PC-9 (cell line): ENCODE measurements around the gene GPR153. TPM values are rescaled to one million over a fixed set of nuclear protein-coding genes. Genes with fewer than 3 reads are reported as not detected.

Experiments used
- BruUV-seq: library from RNA; stranded (reverse); fragments of 400-500 nt; replicated peaks from 2 replicates; lab custom pipeline; 2021; lab: Mats Ljungman, UMichigan
- CTCF ChIA-PET: fragments of 300-600 bp; sonication (Branson Sonifier 250); formaldehyde crosslinking; loops from one replicate; lab custom pipeline; 2022; ENCODE audit warnings: antibody characterized with exemption; lab: Charles Lee
- POLR2A ChIA-PET: fragments of 300-600 bp; sonication (Branson Sonifier 250); formaldehyde crosslinking; loops from one replicate; lab custom pipeline; 2022; ENCODE audit warnings: antibody characterized with exemption; ENCODE audit not compliant: unreplicated experiment; lab: Charles Lee
- DNase-seq, 2 experiments: peaks; one replicate each; pipeline versions ENCODE4 v3.0.0 to v3.0.0-alpha.2; 2015 to 2022; ENCODE audit warnings: mixed read lengths in 1 of 2
- H2AFZ ChIP-seq: fragments of 200-600 bp; sonication (generic); 2 replicates; pipeline ENCODE4 v1.8.1; 2017; ENCODE audit warnings: antibody characterized with exemption
- H3F3A ChIP-seq: fragments of 200-600 bp; sonication (generic); 2 replicates; pipeline ENCODE4 v1.8.1; 2017; ENCODE audit warnings: antibody characterized with exemption, mild to moderate bottlenecking, low read depth; ENCODE audit not compliant: insufficient read depth
- H3K27ac ChIP-seq: fragments of 200-600 bp; sonication (generic); 2 replicates; pipeline ENCODE4 v1.6.1; 2016; ENCODE audit warnings: mixed run types
- H3K27me3 ChIP-seq: fragments of 200-600 bp; sonication (generic); 2 replicates; pipeline ENCODE4 v1.6.1; 2016; ENCODE audit warnings: low read depth, mixed run types; ENCODE audit not compliant: insufficient read depth
- H3K36me3 ChIP-seq: fragments of 200-600 bp; sonication (generic); 2 replicates; pipeline ENCODE4 v1.6.1; 2016; ENCODE audit warnings: low read depth, mixed run types
- H3K4me1 ChIP-seq: fragments of 200-600 bp; sonication (generic); replicated peaks from 2 replicates; pipeline ENCODE4 v1.6.1; 2016; ENCODE audit warnings: mixed run types; ENCODE audit not compliant: insufficient read depth
- H3K4me2 ChIP-seq: fragments of 200-600 bp; sonication (generic); 2 replicates; pipeline ENCODE4 v1.6.1; 2017; ENCODE audit warnings: mixed run types
- H3K4me3 ChIP-seq: fragments of 200-600 bp; sonication (generic); 2 replicates; pipeline ENCODE4 v1.6.1; 2016; ENCODE audit warnings: mixed run types
- H3K79me2 ChIP-seq: fragments of 200-600 bp; sonication (generic); 2 replicates; pipeline ENCODE4 v1.6.1; 2017; ENCODE audit warnings: low read depth, mixed run types
- H3K9me2 ChIP-seq: fragments of 200-600 bp; sonication (generic); 2 replicates; pipeline ENCODE4 v1.8.1; 2017; ENCODE audit warnings: mild to moderate bottlenecking; ENCODE audit not compliant: insufficient read depth
- H3K9me3 ChIP-seq: fragments of 200-600 bp; sonication (generic); 2 replicates; pipeline ENCODE4 v1.8.1; 2016; ENCODE audit warnings: low read depth; ENCODE audit not compliant: insufficient read depth
- H4K20me1 ChIP-seq: fragments of 200-600 bp; sonication (generic); 2 replicates; pipeline ENCODE4 v1.8.1; 2017; ENCODE audit not compliant: insufficient read depth
- EZH2 ChIP-seq: fragments of 200-600 bp; sonication (generic); IDR thresholded peaks from 2 replicates; pipeline ENCODE4 v1.8.0; 2017; ENCODE audit warnings: antibody characterized with exemption, low read depth
- intact Hi-C: fragments of 100-400 bp; cut with micrococcal nuclease; formaldehyde crosslinking; loops from one replicate; pipeline ENCODE4 v1.10.0; 2022; ENCODE audit not compliant: unreplicated experiment
- total RNA-seq: library from RNA; stranded (reverse); gene quantifications from 2 replicates; pipeline ENCODE4 v1.2.3, GENCODE V29; 2021
- TF ChIP-seq, protein P1 (sequence below): fragments of 200-600 bp; sonication (generic); conservative IDR thresholded peaks from 2 replicates; pipeline ENCODE4 v1.6.1; 2017; ENCODE audit warnings: mixed run types, antibody characterized with exemption, mild to moderate bottlenecking, moderate library complexity

GPR153 gene
- total RNA-seq, 1 experiment from 2014 or later, result 8.0 TPM

DNA sequence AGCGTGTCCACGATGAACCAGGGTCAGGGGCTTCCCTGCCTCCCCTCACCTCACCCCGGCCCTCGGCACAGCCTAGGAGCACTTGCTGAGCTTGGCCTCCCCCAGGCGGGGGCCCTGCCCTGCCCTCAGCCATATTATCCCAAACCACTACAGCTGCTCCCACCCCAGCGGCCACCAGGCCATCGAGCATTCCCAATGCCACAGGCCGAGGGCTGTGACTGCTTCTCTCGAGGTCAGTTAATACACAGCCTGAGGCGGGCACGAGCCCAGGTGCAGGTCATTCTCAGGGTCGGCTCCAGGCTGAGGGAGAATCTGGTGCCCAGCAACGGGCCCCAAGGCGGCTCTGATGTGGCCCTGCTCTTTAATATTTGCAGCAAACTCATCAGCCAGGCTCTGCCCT, 8.4 kb upstream of the GPR153 start:
- intact Hi-C loops, result no loop called here
- H3K9me3 ChIP-seq, result no peaks in the 10 kb centered on the region
- no peaks in the 10 kb centered on the region for H4K20me1 ChIP-seq
- no peak overlapping the region for H3K4me2 ChIP-seq
- no peak overlapping the region for H3K4me3 ChIP-seq
- TF ChIP-seq, protein P1, sequence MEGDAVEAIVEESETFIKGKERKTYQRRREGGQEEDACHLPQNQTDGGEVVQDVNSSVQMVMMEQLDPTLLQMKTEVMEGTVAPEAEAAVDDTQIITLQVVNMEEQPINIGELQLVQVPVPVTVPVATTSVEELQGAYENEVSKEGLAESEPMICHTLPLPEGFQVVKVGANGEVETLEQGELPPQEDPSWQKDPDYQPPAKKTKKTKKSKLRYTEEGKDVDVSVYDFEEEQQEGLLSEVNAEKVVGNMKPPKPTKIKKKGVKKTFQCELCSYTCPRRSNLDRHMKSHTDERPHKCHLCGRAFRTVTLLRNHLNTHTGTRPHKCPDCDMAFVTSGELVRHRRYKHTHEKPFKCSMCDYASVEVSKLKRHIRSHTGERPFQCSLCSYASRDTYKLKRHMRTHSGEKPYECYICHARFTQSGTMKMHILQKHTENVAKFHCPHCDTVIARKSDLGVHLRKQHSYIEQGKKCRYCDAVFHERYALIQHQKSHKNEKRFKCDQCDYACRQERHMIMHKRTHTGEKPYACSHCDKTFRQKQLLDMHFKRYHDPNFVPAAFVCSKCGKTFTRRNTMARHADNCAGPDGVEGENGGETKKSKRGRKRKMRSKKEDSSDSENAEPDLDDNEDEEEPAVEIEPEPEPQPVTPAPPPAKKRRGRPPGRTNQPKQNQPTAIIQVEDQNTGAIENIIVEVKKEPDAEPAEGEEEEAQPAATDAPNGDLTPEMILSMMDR, result no peak
- no peak for TF ChIP-seq EZH2
- no peaks in the 10 kb centered on the region for H3K79me2 ChIP-seq
- H3K27me3 ChIP-seq, result no peaks in the 10 kb centered on the region
- no peak for DNase-seq
- BruUV-seq, result no TSS peak
- ChIA-PET CTCF (no interaction called here), POLR2A (no interaction called here)
- H3K27ac ChIP-seq, result no peak overlapping the region
- H3K36me3 ChIP-seq, result no peaks in the 10 kb centered on the region
- H2AFZ ChIP-seq, result no peak overlapping the region
- no peaks in the 10 kb centered on the region for H3K9me2 ChIP-seq
- no peaks in the 10 kb centered on the region for H3K4me1 ChIP-seq
- H3F3A ChIP-seq, result no peaks in the 10 kb centered on the region

DNA sequence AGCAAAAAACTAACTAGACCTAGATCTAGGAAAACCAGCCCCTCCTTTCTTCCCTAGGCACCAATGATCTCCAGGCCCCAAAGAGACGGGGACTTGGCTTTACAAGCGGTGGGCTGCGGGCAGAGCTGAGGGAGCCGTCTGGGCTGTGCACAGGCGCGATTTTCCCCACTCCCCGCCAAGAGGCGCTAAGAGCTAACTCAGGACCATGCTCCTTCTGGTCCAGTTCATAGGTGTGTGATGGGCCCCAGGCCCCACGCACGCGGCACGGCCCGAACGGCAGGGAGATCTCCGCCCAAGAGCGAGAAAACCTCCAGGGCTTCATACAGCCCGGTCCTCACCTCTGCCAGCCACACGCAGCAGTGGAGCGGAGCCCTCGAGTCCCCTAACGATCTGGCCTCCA, 7.5 kb upstream of the GPR153 start:
- Histone ChIP-seq H3K4me2 (no peak overlapping the region), H3K27me3 (no peaks in the 10 kb centered on the region), H3K79me2 (no peaks in the 10 kb centered on the region), H3K4me1 (no peaks in the 10 kb centered on the region), H3K4me3 (no peak overlapping the region), H3K9me3 (no peaks in the 10 kb centered on the region), H3F3A (no peaks in the 10 kb centered on the region), H2AFZ (no peak overlapping the region), H3K36me3 (no peaks in the 10 kb centered on the region), H3K9me2 (no peaks in the 10 kb centered on the region), H4K20me1 (no peaks in the 10 kb centered on the region), H3K27ac (no peak overlapping the region)
- ChIA-PET CTCF (no interaction called here), POLR2A (no interaction called here)
- TF ChIP-seq, protein P1, result no peak
- no peak for TF ChIP-seq EZH2
- DNase-seq, result no peak
- BruUV-seq, result no TSS peak
- intact Hi-C loops, result no loop called here

DNA sequence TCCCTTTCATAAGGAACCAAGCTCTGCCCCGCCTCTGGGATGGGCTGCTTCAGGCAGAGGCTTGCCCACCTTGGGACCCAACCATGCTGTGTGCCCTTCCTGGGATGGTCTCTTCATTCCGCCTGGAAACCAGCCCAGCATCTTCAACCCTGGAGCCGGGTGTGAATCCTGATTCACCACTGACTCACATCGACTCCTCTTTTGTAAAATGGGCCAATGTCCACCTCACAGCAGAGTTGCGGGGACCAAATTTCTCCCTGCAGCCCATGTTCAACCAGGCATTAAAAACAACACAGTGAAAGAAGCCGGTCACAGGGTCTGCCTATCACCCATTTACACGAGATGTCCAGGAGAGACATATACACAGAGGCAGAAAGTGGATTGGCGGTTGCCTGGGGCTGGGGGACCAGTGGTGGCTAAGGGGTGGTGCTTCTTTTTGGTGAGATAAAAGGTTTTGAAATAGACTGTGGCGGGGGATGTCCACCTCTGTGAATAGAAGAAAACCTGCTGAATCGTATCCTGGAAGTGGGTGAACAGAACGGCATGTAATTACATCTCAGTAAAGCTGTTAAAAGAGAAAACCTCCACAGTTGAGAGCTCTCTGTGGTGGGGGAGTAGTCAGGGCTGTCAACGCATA, 6.9 kb upstream of the GPR153 start:
- Histone ChIP-seq H3K9me2 (no peaks in the 10 kb centered on the region), H3K27me3 (no peaks in the 10 kb centered on the region), H3K9me3 (no peaks in the 10 kb centered on the region), H3F3A (no peaks in the 10 kb centered on the region), H3K4me1 (no peaks in the 10 kb centered on the region), H2AFZ (no peak overlapping the region), H3K4me2 (no peak overlapping the region), H4K20me1 (no peaks in the 10 kb centered on the region), H3K27ac (no peak overlapping the region), H3K4me3 (no peak overlapping the region), H3K36me3 (no peaks in the 10 kb centered on the region), H3K79me2 (no peaks in the 10 kb centered on the region)
- BruUV-seq, result no TSS peak
- CTCF ChIA-PET, result no interaction called here
- POLR2A ChIA-PET, result no interaction called here
- intact Hi-C loops, result no loop called here
- DNase-seq, result no peak
- TF ChIP-seq, protein P1, result no peak
- no peak for TF ChIP-seq EZH2
